WTC11 (cell line): ENCODE results near the gene PIGP. TPM values are rescaled to one million over a fixed set of nuclear protein-coding genes. Genes with fewer than 3 reads are reported as not detected.

Source experiments
- ATAC-seq: fragments of 200-7000 bp; cut with Tn5 transposase; 2 replicates; pipeline ENCODE4 v1.10.0; 2021; ENCODE audit warnings: mild to moderate bottlenecking, moderate library complexity
- CTCF ChIA-PET: fragments of 300-600 bp; sonication (Branson Sonifier 250); formaldehyde crosslinking; loops from one replicate; lab custom pipeline; 2021; ENCODE audit warnings: antibody characterized with exemption; lab: Charles Lee
- POLR2A ChIA-PET: fragments of 350-600 bp; sonication (Branson Sonifier 250); formaldehyde crosslinking; loops from one replicate; lab custom pipeline; 2021; ENCODE audit warnings: antibody characterized with exemption; lab: Charles Lee
- DNase-seq: peaks from one replicate; pipeline ENCODE4 v3.0.0; 2021; ENCODE audit warnings: low spot score
- H3K27ac Mint-ChIP-seq: 2 replicates; pipeline ENCODE4 v1.8.0; 2021; ENCODE audit warnings: mixed read lengths
- H3K27me3 Mint-ChIP-seq: 2 replicates; pipeline ENCODE4 v1.8.0; 2021; ENCODE audit warnings: low read depth, mild to moderate bottlenecking, moderate library complexity, mixed read lengths
- H3K36me3 Mint-ChIP-seq: 2 replicates; pipeline ENCODE4 v1.8.0; 2021; ENCODE audit warnings: mixed read lengths
- H3K4me1 Mint-ChIP-seq: 2 replicates; pipeline ENCODE4 v1.8.0; 2022; ENCODE audit warnings: mixed read lengths
- H3K4me3 Mint-ChIP-seq: 2 replicates; pipeline ENCODE4 v1.8.0; 2021; ENCODE audit warnings: mild to moderate bottlenecking, moderate library complexity, mixed read lengths
- H3K9me3 Mint-ChIP-seq: 2 replicates; pipeline ENCODE4 v1.8.0; 2021; ENCODE audit warnings: mixed read lengths
- AR ChIP-seq: fragments of 250-450 bp; sonication (Bioruptor Pico); IDR thresholded peaks from 2 replicates; pipeline ENCODE4 v1.9.0; 2021; ENCODE audit warnings: mild to moderate bottlenecking
- ATF1 ChIP-seq: sonication (generic); formaldehyde crosslinking; IDR thresholded peaks from 2 replicates; pipeline ENCODE4 v1.8.1; 2023; ENCODE audit warnings: mild to moderate bottlenecking, moderate library complexity, missing genetic modification reagents
- ESRRA ChIP-seq: sonication (generic); formaldehyde crosslinking; IDR thresholded peaks from 2 replicates; pipeline ENCODE4 v1.8.1; 2022; ENCODE audit warnings: mild to moderate bottlenecking, missing genetic modification reagents, borderline replicate concordance
- GRHL2 ChIP-seq: fragments of 250-450 bp; sonication (Bioruptor Pico); IDR thresholded peaks from 2 replicates; pipeline ENCODE4 v1.8.0; 2022; ENCODE audit warnings: mild to moderate bottlenecking, moderate library complexity; ENCODE audit not compliant: insufficient replicate concordance, severe bottlenecking
- IRF1 ChIP-seq: sonication (generic); formaldehyde crosslinking; IDR thresholded peaks from 2 replicates; pipeline ENCODE4 v1.8.0; 2023; ENCODE audit warnings: missing genetic modification reagents
- IRF2 ChIP-seq: sonication (generic); formaldehyde crosslinking; IDR thresholded peaks from 2 replicates; pipeline ENCODE4 v1.8.0; 2022; ENCODE audit warnings: low read depth, missing genetic modification reagents, borderline replicate concordance
- JUN ChIP-seq: sonication (generic); formaldehyde crosslinking; IDR thresholded peaks from 2 replicates; pipeline ENCODE4 v1.8.0; 2023; ENCODE audit warnings: mild to moderate bottlenecking, missing genetic modification reagents
- MXD4 ChIP-seq: fragments of 250-450 bp; sonication (Bioruptor Pico); IDR thresholded peaks from 2 replicates; pipeline ENCODE4 v1.8.0; 2021; ENCODE audit warnings: mild to moderate bottlenecking, moderate library complexity, borderline replicate concordance
- NR2C2 ChIP-seq: sonication (generic); formaldehyde crosslinking; IDR thresholded peaks from 2 replicates; pipeline ENCODE4 v1.8.0; 2022; ENCODE audit warnings: mild to moderate bottlenecking, missing genetic modification reagents
- NR3C1 ChIP-seq: sonication (generic); formaldehyde crosslinking; conservative IDR thresholded peaks from 2 replicates; pipeline ENCODE4 v1.8.1; 2023; ENCODE audit warnings: low read depth, mild to moderate bottlenecking, missing genetic modification reagents
- OVOL2 ChIP-seq: fragments of 250-450 bp; sonication (Bioruptor Pico); IDR thresholded peaks from 2 replicates; pipeline ENCODE4 v1.9.0; 2021; ENCODE audit warnings: mild to moderate bottlenecking, borderline replicate concordance
- ZMAT4 ChIP-seq: fragments of 250-450 bp; sonication (Bioruptor Pico); IDR thresholded peaks from 2 replicates; pipeline ENCODE4 v1.9.0; 2021; ENCODE audit warnings: mild to moderate bottlenecking
- ZNF121 ChIP-seq: sonication (generic); formaldehyde crosslinking; IDR thresholded peaks from 2 replicates; pipeline ENCODE4 v1.8.0; 2023; ENCODE audit warnings: missing genetic modification reagents
- ZNF219 ChIP-seq: sonication (generic); formaldehyde crosslinking; IDR thresholded peaks from 2 replicates; pipeline ENCODE4 v1.8.0; 2023; ENCODE audit warnings: missing genetic modification reagents, mild to moderate bottlenecking, borderline replicate concordance
- ZNF263 ChIP-seq: sonication (generic); formaldehyde crosslinking; IDR thresholded peaks from 2 replicates; pipeline ENCODE4 v1.8.1; 2022; ENCODE audit warnings: low read depth, mild to moderate bottlenecking, moderate library complexity, missing genetic modification reagents
- ZNF416 ChIP-seq: fragments of 250-450 bp; sonication (Bioruptor Pico); IDR thresholded peaks from 2 replicates; pipeline ENCODE4 v1.9.0; 2021; ENCODE audit warnings: mild to moderate bottlenecking, inconsistent platforms
- ZNF423 ChIP-seq: fragments of 250-450 bp; sonication (Bioruptor Pico); IDR thresholded peaks from 2 replicates; pipeline ENCODE4 v2.1.2; 2022; ENCODE audit warnings: mild to moderate bottlenecking, moderate library complexity
- ZNF425 ChIP-seq: fragments of 250-450 bp; sonication (Bioruptor Pico); conservative IDR thresholded peaks from 2 replicates; pipeline ENCODE4 v1.9.0; 2021; ENCODE audit warnings: mild to moderate bottlenecking
- total RNA-seq: library from RNA; stranded (reverse); gene quantifications from 3 replicates; pipeline ENCODE4 v1.2.3, GENCODE V29; 2021
- TF ChIP-seq, protein P1 (sequence below): sonication (generic); formaldehyde crosslinking; IDR thresholded peaks from 2 replicates; pipeline ENCODE4 v1.8.0; 2023; ENCODE audit warnings: missing genetic modification reagents, mild to moderate bottlenecking, borderline replicate concordance
- TF ChIP-seq, protein P2 (sequence below): sonication (generic); formaldehyde crosslinking; IDR thresholded peaks from 2 replicates; pipeline ENCODE4 v1.8.0; 2022; ENCODE audit warnings: mild to moderate bottlenecking, missing genetic modification reagents
- TF ChIP-seq, protein P3 (sequence below): sonication (generic); formaldehyde crosslinking; conservative IDR thresholded peaks from 2 replicates; pipeline ENCODE4 v1.8.1; 2022; ENCODE audit warnings: mild to moderate bottlenecking, missing genetic modification reagents

PIGP gene
- total RNA-seq, 1 experiment from 2014 or later: 10.9 TPM

DNA sequence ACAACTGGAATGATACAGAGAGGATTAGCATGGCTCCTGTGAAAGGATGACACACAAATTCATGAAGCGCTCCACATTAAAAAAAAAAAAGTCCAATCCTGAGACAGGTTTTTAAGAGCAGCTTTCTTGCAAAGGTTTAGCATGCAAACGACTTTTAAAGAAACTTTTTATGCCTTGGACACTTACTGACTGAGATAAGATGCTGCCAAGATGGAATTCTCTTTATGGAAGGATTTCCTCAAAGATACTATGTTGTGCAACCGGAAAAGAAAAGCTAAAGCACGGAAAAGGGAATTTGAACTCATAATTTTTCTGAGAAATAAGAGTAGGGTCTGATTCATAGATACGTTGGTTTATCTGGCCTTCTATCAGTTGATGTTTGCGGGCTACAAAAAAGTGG is 27.3 kb downstream of the PIGP start:
- peaks cover 89% of the 10 kb centered on the region for H3K27me3 Mint-ChIP-seq
- H3K4me1 Mint-ChIP-seq: peaks cover 34% of the 10 kb centered on the region
- TF ChIP-seq OVOL2 (CRISPR knock-in tag): no peak
- no peak for TF ChIP-seq ZNF416 (CRISPR knock-in tag)
- TF ChIP-seq MXD4: no peak
- no peak for TF ChIP-seq IRF1 (CRISPR knock-in tag)
- TF ChIP-seq ATF1 (CRISPR knock-in tag): no peak
- TF ChIP-seq ESRRA (CRISPR knock-in tag): no peak
- no peak for TF ChIP-seq NR3C1 (CRISPR knock-in tag)
- no peak for TF ChIP-seq ZNF423
- no peak for TF ChIP-seq NR2C2
- no peak for TF ChIP-seq ZNF121
- TF ChIP-seq JUN (CRISPR knock-in tag): no peak
- TF ChIP-seq, protein P1, sequence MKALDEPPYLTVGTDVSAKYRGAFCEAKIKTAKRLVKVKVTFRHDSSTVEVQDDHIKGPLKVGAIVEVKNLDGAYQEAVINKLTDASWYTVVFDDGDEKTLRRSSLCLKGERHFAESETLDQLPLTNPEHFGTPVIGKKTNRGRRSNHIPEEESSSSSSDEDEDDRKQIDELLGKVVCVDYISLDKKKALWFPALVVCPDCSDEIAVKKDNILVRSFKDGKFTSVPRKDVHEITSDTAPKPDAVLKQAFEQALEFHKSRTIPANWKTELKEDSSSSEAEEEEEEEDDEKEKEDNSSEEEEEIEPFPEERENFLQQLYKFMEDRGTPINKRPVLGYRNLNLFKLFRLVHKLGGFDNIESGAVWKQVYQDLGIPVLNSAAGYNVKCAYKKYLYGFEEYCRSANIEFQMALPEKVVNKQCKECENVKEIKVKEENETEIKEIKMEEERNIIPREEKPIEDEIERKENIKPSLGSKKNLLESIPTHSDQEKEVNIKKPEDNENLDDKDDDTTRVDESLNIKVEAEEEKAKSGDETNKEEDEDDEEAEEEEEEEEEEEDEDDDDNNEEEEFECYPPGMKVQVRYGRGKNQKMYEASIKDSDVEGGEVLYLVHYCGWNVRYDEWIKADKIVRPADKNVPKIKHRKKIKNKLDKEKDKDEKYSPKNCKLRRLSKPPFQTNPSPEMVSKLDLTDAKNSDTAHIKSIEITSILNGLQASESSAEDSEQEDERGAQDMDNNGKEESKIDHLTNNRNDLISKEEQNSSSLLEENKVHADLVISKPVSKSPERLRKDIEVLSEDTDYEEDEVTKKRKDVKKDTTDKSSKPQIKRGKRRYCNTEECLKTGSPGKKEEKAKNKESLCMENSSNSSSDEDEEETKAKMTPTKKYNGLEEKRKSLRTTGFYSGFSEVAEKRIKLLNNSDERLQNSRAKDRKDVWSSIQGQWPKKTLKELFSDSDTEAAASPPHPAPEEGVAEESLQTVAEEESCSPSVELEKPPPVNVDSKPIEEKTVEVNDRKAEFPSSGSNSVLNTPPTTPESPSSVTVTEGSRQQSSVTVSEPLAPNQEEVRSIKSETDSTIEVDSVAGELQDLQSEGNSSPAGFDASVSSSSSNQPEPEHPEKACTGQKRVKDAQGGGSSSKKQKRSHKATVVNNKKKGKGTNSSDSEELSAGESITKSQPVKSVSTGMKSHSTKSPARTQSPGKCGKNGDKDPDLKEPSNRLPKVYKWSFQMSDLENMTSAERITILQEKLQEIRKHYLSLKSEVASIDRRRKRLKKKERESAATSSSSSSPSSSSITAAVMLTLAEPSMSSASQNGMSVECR: no peak
- no peak for TF ChIP-seq ZNF263 (CRISPR knock-in tag)
- no peak for TF ChIP-seq ZMAT4 (CRISPR knock-in tag)
- TF ChIP-seq ZNF425 (CRISPR knock-in tag): no peak
- TF ChIP-seq, all 79 proteins: peak for 0
- H3K9me3 Mint-ChIP-seq: no peaks in the 10 kb centered on the region
- ATAC-seq: no peak
- ChIA-PET POLR2A (no interaction called here), CTCF (interaction anchor here (2.3 kb wide), 1 partner anchor 69 kb away, joined by 7 read pairs; no protein-coding TSS in a partner anchor)
- no peak for DNase-seq
- H3K36me3 Mint-ChIP-seq: no peaks in the 10 kb centered on the region
- H3K4me3 Mint-ChIP-seq: no peak overlapping the region
- H3K27ac Mint-ChIP-seq: no peak overlapping the region

- H3K27ac Mint-ChIP-seq: no peak overlapping the region
- no peak for ATAC-seq
- TF ChIP-seq ZNF219 (CRISPR knock-in tag) (no peak), GRHL2 (no peak), IRF2 (CRISPR knock-in tag) (no peak), AR (no peak)
- TF ChIP-seq, protein P2, sequence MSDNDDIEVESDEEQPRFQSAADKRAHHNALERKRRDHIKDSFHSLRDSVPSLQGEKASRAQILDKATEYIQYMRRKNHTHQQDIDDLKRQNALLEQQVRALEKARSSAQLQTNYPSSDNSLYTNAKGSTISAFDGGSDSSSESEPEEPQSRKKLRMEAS (CRISPR knock-in tag): no peak
- TF ChIP-seq, protein P3, sequence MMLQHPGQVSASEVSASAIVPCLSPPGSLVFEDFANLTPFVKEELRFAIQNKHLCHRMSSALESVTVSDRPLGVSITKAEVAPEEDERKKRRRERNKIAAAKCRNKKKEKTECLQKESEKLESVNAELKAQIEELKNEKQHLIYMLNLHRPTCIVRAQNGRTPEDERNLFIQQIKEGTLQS (CRISPR knock-in tag): no peak
- no peak overlapping the region for H3K4me3 Mint-ChIP-seq
- no peak for DNase-seq
- CTCF ChIA-PET: no interaction called here
- H3K4me1 Mint-ChIP-seq: peaks cover 34% of the 10 kb centered on the region
- H3K27me3 Mint-ChIP-seq: peaks cover 89% of the 10 kb centered on the region
- no peaks in the 10 kb centered on the region for H3K36me3 Mint-ChIP-seq
- POLR2A ChIA-PET: no interaction called here
- no peaks in the 10 kb centered on the region for H3K9me3 Mint-ChIP-seq
Observed at GRCh38 chr21:37045149-37045548, 27.7 kb downstream of the PIGP start.
